ENCODE results near the gene UBXN11.

The UBXN11 gene

DNA sequence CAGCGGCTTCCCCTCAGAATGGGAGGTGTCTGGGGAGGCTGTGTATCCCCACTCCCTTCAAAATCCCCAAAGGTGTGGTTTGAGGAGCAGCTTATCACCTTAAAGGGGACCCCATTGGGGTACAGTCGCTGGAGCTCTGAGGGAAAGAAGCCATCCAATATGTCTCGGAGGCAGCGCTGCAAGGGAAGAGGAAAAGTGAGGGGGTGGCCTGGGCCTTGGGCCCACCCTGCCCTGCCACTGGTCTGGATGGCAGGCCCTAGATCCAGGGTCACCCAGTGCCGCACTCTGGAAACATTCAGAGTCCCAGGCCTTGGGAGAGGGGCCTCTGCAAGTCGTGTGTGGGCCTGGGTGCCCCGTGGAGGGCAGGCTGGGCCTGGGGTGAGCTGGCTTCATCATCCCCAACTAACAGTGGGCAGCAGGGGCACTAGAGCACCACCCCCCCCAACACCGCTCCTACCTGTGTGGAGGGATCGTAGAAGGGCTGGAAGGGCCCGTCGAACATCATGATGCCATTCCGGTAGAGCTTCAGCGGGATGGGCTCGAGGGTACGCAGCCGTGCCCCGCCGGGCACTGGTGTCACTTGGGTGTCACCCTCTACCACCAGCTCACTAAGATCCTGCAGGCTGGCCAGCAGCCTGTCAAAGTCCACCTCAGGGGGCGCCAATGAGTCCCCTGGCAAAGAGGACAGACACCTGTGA, 20.9 kb downstream of the UBXN11 start:
- DNase-seq: no peak

DNA sequence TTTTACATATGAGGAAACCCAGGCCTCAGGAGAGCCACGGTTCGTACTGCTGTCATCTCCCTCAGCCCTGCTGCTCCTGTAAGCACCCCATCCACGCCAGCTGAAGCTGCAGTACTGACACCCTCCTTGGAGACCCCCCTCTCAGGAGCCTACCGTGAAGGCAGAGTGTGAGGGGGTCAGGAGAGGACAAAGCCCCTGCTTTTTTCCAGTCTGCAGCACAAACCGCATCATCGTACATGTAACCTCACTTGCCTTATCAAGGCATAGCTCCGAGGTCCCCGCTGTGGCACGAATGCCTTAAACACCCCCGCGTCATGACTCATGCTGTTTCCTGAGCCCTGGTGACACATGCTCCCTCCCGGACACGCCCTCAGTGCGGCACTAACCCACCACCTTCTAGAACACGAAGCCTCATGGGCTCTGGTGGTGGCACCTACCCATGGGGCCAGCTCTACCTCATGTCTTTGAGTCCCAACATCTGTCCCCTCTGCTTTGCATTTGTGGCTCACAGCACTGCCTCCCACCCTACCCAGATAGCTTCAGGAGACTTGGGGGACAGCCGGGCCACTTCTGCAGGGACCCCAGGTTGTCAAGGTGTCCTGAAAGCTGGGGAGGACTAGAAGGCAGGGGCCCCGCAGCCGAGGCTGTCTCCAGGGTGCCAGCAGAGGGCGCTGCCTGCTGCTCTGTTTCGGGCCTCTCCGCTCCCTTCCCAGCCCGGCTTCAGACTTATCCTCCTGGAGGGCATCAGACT, 21.7 kb downstream of the UBXN11 start:
- no peak for DNase-seq

DNA sequence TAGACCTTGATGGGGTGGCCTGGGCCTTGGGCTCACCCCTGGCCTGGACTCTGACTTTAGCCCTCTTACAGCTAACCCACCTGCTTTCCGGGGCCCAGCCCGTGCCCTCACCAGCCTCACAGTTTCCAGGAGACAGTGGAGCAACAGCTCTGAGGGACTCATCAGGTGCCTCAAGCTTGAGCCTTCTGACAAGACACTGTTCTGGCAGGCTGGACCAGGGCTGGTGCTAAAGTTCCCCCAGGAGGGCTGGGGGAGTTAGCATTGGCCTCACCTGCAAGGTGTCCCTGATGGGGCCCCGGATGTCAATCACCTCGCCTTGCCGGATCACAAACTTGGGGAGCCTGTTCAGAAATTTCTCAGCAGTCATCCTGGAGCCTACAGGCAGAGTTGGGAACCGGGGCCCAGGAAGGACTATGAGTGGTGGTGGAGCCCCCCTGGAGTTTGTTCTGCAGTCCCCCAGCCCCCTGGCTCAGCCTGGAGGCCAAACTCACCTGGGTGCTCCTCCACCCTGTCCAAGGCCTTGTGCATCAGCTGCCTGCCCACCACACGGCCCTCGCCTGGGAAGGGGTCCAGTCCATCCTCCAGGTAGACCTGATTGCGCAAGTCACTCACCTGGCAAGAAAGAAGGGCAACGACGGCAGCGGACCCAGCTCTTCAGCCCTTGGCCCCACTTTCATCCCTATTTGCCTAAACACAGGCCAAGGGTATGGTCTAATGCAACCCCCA, 22.4 kb downstream of the UBXN11 start:
- no peak for DNase-seq

DNA sequence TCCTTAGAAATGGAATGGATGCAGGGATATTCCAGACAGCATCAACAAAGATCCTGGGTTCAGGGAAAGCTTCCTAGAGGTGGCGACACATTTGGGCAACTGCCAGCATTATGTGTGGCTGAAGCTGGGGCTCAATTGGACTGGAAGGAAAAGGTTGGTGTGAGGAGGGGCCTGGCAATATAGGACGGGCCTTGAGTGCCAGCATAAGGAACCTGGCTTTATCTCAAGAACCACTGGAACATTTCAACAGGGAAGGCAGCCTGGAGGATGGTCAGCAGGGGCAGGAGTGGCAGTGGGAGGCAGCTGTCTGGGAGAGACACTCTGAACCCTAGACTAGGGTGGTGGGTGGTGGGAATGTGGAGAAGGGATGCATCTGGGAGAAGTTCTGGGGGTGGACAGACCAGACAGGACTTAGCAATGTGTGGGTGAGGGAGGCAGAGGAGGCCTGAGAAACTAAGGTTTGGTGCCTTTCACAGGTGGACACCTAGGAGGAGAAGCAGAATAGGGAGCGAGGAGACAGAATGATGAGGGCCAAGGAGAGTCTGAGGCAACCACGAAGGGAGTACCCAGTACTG, 23.1 kb downstream of the UBXN11 start:
- no peak for DNase-seq

DNA sequence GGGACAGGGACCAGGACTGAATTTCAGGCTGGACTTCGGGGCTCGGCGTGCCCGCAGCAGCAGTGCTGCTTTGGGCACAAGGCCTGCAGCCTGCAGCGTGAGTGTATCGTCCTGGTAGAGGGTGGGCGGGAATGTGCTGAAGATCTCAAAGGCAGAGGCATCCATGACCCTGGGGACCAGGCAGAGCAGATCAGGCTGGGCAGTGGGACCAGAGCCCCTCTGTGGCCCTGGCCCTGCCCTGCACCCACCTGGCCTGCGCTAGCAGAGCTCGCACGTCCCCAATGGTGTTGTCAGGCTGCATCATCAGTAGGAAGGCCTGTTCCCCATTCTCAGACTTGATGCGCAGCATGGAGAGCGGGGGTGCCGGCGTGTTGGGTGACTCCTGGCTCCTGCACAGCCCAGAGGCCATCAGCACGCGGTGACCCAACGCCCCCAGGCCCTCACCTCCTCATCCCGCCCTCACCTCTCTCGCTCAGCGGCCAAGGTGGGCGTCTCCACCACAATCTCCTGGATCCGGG, 24.0 kb downstream of the UBXN11 start:
- DNase-seq: no peak

DNA sequence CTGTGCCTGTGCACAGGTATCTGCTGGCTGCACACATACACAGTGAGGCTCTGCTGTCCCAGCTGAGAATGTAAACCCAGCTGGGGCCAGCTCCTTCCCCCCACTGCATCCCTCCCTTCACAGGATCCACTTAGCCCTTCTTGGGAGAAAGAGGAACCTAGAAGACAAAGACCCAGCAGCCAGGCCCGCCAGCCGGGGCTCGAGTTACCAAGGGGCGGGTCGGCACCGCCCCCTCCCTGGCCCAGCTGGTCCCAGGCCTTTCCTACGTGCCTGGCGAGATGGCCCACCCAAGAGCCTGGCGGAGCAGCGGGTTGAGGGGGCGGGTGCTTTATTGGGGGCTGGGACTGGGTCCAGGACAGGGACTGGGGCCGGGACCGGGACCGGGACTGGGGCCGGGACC, 24.5 kb downstream of the UBXN11 start:
- DNase-seq: no peak

DNA sequence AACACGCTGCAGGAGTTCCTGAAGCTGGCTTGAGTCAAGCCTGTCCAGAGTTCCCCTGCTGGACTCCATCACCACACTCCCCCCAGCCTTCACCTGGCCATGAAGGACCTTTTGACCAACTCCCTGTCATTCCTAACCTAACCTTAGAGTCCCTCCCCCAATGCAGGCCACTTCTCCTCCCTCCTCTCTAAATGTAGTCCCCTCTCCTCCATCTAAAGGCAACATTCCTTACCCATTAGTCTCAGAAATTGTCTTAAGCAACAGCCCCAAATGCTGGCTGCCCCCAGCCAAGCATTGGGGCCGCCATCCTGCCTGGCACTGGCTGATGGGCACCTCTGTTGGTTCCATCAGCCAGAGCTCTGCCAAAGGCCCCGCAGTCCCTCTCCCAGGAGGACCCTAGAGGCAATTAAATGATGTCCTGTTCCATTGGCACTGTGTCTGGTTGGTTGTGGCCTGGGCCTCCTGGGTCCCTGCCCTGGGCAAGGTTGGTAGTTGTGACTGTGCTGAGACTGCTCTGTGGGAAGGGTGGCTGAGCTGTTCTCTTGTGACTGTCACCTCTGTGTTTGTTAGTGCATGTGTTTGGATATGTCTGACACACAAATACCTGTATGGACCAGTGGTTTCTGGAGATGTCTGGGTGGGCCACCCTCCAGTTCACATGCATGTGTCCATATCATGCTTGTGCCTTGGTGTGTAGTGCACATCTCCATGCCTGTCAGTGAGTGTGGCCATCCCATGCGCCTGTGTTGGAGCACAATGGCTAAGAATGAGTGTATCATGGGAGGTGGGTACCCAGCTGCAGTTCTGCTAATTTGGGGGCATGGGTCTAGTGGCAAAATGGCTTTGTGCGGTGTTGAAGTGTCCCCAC, 25.1 kb downstream of the UBXN11 start:
- no peak for DNase-seq

DNA sequence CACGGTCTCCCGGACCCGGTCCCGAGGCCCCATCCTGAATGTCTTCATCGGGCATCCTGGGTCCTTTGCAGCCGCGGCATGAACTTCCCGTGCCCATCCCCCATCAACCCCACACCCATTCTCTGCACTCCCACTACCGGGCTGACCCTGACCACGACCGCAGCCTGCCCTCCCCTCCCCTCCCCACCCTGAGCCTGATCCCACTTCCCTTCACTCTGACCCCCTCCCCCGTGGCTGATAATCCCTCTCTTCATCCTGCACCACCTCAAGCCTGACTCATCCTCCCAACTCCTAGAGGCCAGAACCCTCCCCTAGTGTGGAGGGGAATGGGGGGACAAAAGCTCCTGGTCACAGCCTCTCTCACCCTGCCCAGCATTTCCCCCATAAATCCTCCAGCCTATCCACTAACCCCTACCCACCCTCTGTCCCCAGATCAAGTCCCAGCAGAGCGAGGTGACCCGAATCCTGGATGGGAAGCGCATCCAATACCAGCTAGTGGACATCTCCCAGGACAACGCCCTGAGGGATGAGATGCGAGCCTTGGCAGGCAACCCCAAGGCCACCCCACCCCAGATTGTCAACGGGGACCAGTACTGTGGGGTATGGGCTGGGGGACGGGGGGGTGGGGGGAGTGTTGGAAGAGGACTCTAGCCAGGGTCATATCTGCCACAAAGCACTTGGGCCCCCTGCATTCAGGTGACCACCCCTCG, 25.9 kb downstream of the UBXN11 start:
- DNase-seq: no peak

DNA sequence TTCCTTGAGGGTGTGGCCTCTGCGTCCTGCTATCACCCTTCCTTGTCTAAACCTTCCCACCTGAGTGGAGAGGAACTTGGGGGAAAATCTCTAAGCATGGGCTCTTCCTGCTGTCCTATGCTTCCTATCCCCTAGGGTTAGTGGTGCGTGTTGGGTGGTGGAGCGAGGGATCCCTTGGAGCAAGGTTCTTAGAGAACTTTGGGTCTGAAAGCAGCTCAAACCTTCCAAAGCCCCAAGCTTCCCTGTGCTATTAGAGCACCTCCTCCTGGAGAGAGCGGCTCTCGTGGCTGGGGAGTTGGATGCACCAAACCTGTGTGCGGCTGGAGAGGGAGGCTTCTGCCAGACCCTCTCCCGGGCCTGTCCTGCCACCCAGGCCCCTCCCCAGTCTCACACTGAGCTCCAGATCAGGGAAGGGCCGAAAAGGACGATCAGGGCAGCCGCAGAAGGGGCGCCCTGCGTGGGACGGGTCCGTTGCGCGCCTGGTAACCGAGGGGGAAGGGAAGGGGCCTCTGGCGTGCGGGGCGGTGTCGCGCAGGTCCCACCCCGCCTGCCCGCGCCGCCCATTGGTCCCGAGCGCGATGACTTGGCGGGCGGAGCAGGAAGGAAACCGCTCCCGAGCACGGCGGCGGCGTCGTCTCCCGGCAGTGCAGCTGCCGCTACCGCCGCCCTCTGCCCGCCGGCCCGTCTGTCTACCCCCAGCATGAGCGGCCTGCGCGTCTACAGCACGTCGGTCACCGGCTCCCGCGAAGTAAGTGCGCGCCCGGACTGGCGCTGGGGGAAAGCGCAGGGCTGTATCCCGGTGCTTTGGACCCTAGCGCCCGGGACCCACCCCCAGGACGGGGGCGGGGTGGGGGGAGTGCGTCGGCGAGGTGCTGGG, 26.7 kb downstream of the UBXN11 start, which contains the start of gene SH3BGRL3:
Gene SH3BGRL3, plus strand, starts transcription at position 631 of the 877 bp plus-strand sequence. Its CDS starts 70 bp downstream, at position 701.
- DNase-seq: peak in 1 of 2 experiments; percentile 47

DNA sequence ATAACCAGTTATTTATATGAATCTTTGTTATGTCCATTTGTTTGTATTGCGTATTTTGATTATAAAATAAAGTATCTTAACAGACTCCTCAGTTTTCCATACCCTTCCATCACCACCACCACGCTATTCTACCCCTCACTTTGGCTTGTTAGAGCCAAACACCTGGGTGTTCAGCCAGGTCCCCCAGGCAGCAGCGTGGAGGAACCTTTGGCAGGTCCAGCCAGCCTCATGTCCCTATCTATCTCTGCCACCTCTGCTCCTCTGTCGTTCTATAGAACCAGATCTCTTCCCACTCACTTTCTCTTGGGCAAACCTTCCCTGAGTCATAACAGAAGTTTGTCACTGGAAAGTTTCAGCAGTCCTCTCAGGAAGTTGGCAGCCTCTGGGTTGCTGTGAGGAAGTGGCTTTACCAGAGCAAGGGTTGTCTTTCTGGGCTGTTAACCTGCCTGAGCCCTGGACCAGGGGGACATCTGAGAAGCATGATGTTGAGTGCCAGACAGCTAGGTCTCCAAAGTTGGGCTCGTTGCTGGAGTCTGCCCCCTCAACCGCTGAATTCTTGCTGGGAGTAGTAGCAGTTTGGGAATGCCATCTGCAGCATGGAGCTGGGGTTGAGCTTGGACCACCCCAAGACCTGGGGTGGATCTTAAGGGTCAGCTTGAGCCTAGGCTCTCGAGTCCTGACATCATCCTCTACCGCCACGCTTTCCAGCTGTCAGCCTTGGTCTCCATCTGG, 27.5 kb downstream of the UBXN11 start:
- DNase-seq: no peak

DNA sequence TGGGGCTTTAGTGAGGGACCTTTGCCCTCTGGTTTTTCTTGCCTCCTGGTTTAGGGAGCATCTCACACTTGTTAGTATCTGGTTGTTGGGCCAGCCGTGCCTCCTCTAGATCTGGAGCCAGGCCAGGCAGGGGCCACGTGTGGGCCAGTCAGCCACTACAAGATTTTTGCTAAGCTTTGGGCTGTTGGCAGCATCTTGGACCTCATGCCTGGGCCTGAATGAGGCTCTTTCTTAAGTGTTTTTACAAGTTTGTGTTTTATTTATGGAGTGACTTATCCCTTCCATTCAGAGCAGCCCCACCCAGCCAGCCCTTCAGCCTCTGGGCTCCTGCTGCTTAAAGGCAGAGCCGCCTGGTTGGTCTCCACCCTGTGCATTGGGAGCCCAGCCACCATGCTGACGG, 28.1 kb downstream of the UBXN11 start:
- no peak for DNase-seq

DNA sequence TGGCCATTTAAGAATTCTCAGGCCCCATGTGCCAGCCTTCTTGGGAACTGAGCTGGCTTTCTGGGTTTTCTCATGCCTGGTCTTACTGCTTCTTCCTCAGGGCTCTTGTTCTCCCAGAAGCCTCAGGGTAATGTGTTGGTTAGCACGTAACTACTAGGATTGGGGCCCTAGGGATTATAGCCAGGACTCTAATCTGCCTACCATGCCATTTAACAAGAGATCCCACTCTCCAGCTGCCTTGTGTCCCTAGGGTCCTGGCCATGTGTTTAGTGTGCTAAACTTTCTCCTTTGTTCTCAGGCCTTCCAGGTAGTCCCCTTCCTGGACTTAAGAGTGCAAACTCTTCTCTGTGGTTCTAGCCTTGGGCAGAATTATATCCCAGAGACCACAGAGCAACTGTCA, 28.7 kb downstream of the UBXN11 start:
- no peak for DNase-seq

DNA sequence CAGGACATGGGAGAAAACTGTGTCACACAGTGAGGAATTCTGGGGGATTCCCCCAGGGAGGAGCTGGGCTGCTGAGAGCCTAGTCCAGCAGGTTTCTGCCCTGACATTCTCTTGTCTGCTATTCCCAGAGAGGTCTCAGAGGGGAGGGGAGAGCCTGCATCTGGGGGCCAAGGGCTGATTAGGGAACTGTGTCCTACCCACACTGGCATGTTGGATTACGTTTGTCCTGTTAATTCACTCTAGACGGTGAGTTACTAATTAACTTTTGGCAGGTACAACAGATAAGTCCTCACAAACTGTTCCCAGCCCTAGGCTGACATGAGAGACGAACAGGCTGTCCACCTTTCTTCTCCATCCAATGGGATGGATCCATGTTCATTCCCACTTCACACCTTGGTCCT, 29.2 kb downstream of the UBXN11 start:
- DNase-seq: no peak

DNA sequence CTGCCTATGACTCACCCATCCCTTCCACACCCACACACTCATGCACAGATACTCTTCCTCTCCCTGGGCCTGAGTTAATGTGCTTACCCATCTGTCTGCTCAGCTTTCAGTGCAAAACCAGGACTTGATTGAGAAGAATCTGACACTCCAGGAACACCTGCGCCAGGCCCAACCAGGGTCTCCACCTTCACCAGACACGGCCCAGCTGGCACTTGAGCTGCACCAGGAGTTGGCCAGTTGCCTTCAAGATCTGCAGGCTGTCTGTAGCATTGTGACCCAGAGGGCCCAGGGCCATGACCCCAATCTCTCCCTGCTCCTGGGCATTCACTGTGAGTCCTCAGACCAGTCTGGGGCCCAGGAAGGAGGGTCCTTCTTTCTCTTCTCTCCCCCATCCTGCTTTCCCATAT, 30.0 kb downstream of the UBXN11 start:
- DNase-seq: no peak

DNA sequence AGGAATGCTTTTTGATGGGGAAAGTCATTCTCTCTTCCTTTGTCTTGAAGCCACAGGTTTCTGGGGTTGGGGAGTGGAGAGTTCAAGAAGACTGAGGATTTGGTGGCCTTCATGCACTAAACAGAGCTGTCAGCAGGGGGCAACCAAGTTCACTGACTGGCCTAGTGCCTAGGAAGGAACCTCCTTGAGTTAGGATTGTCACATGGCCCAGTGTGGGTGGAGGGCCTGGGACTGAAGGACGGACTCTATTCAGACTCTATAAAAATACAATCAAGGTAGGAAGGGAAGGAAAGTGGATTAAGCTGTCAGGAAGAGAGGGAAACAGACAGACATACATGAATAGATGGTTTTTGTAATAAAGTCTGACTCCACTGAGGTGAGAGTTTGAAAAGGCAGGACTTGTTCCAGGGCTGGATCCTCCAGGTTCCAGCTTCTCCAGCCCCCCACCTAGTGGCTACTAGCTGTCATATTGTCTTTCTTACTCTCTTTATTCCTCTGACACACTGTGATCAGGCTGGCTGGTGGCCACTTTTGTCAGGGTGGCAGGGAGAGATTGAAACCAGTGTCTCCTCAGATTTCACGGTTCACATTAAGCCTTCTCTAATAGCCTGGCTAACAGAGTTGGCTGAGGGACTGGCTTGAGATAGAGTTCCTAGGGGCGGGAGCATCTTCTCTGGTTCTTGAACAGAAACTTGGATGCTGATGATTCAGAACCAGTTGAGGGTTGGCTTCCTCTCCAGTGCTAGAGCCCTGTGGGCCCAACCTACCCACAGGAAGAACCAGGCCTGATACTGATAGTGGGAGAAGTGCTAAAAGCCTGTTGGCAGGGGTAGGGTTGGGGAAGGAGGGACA, 30.6 kb downstream of the UBXN11 start:
- no peak for DNase-seq

DNA sequence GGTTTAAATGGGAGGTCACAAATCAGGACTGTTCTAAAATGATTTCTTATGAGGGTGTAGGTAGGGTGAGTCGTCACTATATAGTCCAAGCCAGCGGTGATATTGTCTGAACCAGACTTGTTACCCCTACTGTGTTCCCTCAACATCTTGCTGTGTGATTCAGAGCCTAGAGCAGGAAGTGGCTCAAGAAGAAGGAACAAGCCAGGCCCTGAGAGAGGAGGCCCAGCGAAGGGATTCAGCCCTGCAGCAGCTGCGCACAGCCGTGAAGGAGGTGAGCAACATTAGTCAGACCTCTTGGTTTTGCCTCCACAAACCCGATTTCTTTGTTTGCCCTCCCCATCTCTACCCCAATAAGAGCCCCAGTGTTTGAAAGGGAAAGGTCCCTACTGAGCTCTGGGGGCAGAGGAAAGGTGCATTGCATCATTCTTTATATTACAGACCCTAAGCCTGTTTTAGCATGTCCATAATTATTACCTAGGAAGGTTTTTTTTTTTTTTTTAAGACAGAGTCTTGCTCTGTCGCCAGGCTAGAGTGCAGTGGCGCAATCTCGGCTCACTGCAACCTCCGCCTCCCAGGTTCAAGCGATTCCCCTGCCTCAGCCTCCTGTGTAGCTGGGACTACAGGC, 31.5 kb downstream of the UBXN11 start:
- no peak for DNase-seq

DNA sequence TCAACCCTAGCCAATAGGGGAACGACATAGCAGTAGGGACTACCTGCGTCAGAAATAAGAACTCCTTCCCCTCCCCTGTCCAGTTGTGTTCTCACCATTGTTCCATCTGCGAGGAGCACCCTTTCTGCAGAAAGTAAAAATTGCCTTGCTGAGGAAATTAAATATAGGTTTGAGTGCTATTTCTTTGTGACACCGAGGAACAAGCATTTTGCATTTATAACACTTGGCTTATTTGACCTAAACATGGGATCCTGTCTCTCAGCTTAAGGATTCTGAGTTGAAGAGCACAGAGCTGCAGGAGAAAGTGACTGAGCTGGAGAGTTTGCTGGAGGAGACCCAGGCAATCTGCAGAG, 37.3 kb downstream of the UBXN11 start:
- DNase-seq: no peak
